Astrocyte (in vitro differentiated cells and primary cell): Measurements from ENCODE around the gene SEMA3F. TPM values are rescaled to one million over a fixed set of nuclear protein-coding genes. Genes with fewer than 3 reads are reported as not detected.
"Not testable (repeated sequence)": the region's sequence is repeated elsewhere in the genome, so short reads cannot be mapped to it uniquely, and the experiment has no call there.

Experiments
- DNase-seq: peaks from one replicate; pipeline ENCODE4 v3.0.0-alpha.2; 2010; ENCODE audit warnings: low read depth
- FAIRE-seq: peaks from 2 replicates; lab custom pipeline; 2011; peaks lifted over from hg19 to GRCh38; lab: Jason Lieb, UNC
- H2AFZ ChIP-seq: 2 replicates; pipeline ENCODE4 v1.6.0; 2012; ENCODE audit warnings: low read depth, low read length, inconsistent platforms
- H3K27ac ChIP-seq: 2 replicates; pipeline ENCODE4 v1.5.1; 2011; ENCODE audit warnings: low read depth, low read length, inconsistent platforms
- H3K27me3 ChIP-seq: 2 replicates; pipeline ENCODE4 v1.6.0; 2011; ENCODE audit warnings: low read length, inconsistent platforms; ENCODE audit not compliant: insufficient read depth
- H3K36me3 ChIP-seq: 2 replicates; pipeline ENCODE4 v1.5.1; 2011; ENCODE audit warnings: low read length, inconsistent platforms; ENCODE audit not compliant: insufficient read depth
- H3K4me1 ChIP-seq: 2 replicates; pipeline ENCODE4 v1.5.1; 2011; ENCODE audit warnings: low read length, inconsistent platforms; ENCODE audit not compliant: insufficient read depth
- H3K4me2 ChIP-seq: 2 replicates; pipeline ENCODE4 v1.6.0; 2012; ENCODE audit warnings: low read length, inconsistent platforms
- H3K4me3 ChIP-seq: 2 replicates; pipeline ENCODE4 v1.5.1; 2011; ENCODE audit warnings: low read depth, mild to moderate bottlenecking, low read length, inconsistent platforms; ENCODE audit not compliant: insufficient read depth
- H3K79me2 ChIP-seq: 2 replicates; pipeline ENCODE4 v1.6.0; 2012; ENCODE audit warnings: mild to moderate bottlenecking, low read length, inconsistent platforms; ENCODE audit not compliant: insufficient read depth
- H3K9ac ChIP-seq: 2 replicates; pipeline ENCODE4 v1.6.0; 2012; ENCODE audit warnings: mild to moderate bottlenecking, low read length, inconsistent platforms
- H3K9me3 ChIP-seq: 2 replicates; pipeline ENCODE4 v1.5.1; 2012; ENCODE audit warnings: low read depth, mild to moderate bottlenecking, low read length, inconsistent platforms; ENCODE audit not compliant: insufficient read depth
- H4K20me1 ChIP-seq: 2 replicates; pipeline ENCODE4 v1.6.0; 2012; ENCODE audit warnings: low read length, inconsistent platforms; ENCODE audit not compliant: insufficient read depth
- H3K27ac Mint-ChIP-seq: one replicate; pipeline ENCODE4 v1.8.0; 2021; ENCODE audit warnings: mild to moderate bottlenecking, mixed read lengths; ENCODE audit not compliant: unreplicated experiment
- H3K27me3 Mint-ChIP-seq: one replicate; pipeline ENCODE4 v1.8.0; 2021; ENCODE audit warnings: low read depth, mixed read lengths; ENCODE audit not compliant: unreplicated experiment
- H3K36me3 Mint-ChIP-seq: one replicate; pipeline ENCODE4 v1.8.0; 2021; ENCODE audit warnings: low read depth, mixed read lengths; ENCODE audit not compliant: unreplicated experiment
- H3K4me1 Mint-ChIP-seq: one replicate; pipeline ENCODE4 v1.8.0; 2021; ENCODE audit warnings: low read depth, mixed read lengths; ENCODE audit not compliant: unreplicated experiment
- H3K4me3 Mint-ChIP-seq: one replicate; pipeline ENCODE4 v1.8.0; 2021; ENCODE audit warnings: mild to moderate bottlenecking, moderate library complexity, mixed read lengths; ENCODE audit not compliant: unreplicated experiment
- H3K9me3 Mint-ChIP-seq: one replicate; pipeline ENCODE4 v1.8.0; 2021; ENCODE audit warnings: mild to moderate bottlenecking, mixed read lengths; ENCODE audit not compliant: unreplicated experiment
- EZH2 ChIP-seq: IDR thresholded peaks from 2 replicates; pipeline ENCODE4 v1.6.1; 2012; ENCODE audit warnings: mild to moderate bottlenecking, low read length, inconsistent platforms; ENCODE audit not compliant: insufficient read depth
- total RNA-seq: library from RNA; stranded (reverse); gene quantifications from 2 replicates; pipeline ENCODE4 v1.2.1, GENCODE V29; 2021
- TF ChIP-seq, protein P1 (sequence below): IDR thresholded peaks from 2 replicates; pipeline ENCODE4 v1.5.1; 2011; ENCODE audit warnings: low read depth, mild to moderate bottlenecking, inconsistent platforms, low read length, moderate library complexity; ENCODE audit not compliant: insufficient read depth

Gene SEMA3F
- total RNA-seq, 1 donor from 2014 or later: 6.6 TPM

DNA sequence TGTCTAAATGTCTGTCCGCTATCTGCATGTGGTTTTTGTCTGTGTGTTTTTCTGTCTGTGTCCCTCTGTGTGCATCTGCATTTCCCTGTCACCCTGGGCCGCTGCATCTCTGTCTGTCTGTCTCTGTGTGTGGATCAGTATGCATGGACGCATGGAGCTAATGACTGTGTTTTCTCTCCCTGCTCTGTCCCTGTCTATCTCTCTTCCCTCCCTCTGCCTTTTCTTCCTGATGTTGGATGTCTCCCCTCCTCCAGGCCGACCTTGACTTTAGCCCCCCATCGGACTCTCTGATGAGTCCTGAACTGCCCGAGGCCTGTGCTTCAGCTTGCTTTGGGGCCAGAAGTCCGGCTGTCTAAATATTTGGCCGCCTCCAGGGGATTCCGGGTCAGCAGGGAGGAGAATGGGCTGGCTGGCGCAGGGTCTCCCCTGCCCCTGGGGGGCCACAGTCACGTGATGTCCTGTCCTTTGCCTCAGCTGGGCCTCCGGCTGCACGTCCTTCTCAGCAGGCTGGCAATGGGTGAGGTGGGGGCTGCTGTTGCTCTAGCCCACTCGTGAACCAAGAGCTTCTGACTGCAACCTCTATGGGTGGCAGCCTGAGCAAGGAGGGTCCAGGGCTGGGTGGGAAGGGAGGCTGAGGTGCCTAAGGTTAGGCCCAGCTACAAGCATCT lies 53.7 kb downstream of the SEMA3F start:
- peaks cover 21% of the 10 kb centered on the region for H3K27me3 Mint-ChIP-seq
- H3K36me3 Mint-ChIP-seq: no peaks in the 10 kb centered on the region
- H3K4me1 Mint-ChIP-seq: peaks cover 7% of the 10 kb centered on the region
- Histone ChIP-seq H3K9me3 (no peaks in the 10 kb centered on the region), H3K27me3 (peaks cover 21% of the 10 kb centered on the region), H4K20me1 (no peaks in the 10 kb centered on the region), H3K4me3 (no peak overlapping the region), H3K27ac (no peak overlapping the region), H3K4me1 (no peaks in the 10 kb centered on the region), H3K36me3 (no peaks in the 10 kb centered on the region), H3K79me2 (no peaks in the 10 kb centered on the region), H2AFZ (no peak overlapping the region), H3K9ac (no peak overlapping the region), H3K4me2 (no peak overlapping the region)
- H3K4me3 Mint-ChIP-seq: no peak overlapping the region
- no peak for TF ChIP-seq EZH2
- H3K27ac Mint-ChIP-seq: no peak overlapping the region
- FAIRE-seq: no peak
- DNase-seq: no peak
- no peaks in the 10 kb centered on the region for H3K9me3 Mint-ChIP-seq

GRCh38 chr3:50210176-50210509 lies 55.0 kb downstream of the SEMA3F start:
- Histone ChIP-seq H3K36me3 (no peaks in the 10 kb centered on the region), H3K27me3 (peaks cover 16% of the 10 kb centered on the region), H3K9me3 (no peaks in the 10 kb centered on the region), H3K4me1 (no peaks in the 10 kb centered on the region), H2AFZ (no peak overlapping the region), H3K4me3 (no peak overlapping the region), H3K79me2 (no peaks in the 10 kb centered on the region), H4K20me1 (no peaks in the 10 kb centered on the region), H3K9ac (no peak overlapping the region), H3K27ac (no peak overlapping the region), H3K4me2 (no peak overlapping the region)
- Mint-ChIP-seq H3K4me1 (peaks cover 4% of the 10 kb centered on the region), H3K27ac (no peak overlapping the region), H3K36me3 (no peaks in the 10 kb centered on the region), H3K4me3 (no peak overlapping the region), H3K9me3 (no peaks in the 10 kb centered on the region), H3K27me3 (peaks cover 29% of the 10 kb centered on the region)
- TF ChIP-seq EZH2: no peak
- TF ChIP-seq, protein P1, sequence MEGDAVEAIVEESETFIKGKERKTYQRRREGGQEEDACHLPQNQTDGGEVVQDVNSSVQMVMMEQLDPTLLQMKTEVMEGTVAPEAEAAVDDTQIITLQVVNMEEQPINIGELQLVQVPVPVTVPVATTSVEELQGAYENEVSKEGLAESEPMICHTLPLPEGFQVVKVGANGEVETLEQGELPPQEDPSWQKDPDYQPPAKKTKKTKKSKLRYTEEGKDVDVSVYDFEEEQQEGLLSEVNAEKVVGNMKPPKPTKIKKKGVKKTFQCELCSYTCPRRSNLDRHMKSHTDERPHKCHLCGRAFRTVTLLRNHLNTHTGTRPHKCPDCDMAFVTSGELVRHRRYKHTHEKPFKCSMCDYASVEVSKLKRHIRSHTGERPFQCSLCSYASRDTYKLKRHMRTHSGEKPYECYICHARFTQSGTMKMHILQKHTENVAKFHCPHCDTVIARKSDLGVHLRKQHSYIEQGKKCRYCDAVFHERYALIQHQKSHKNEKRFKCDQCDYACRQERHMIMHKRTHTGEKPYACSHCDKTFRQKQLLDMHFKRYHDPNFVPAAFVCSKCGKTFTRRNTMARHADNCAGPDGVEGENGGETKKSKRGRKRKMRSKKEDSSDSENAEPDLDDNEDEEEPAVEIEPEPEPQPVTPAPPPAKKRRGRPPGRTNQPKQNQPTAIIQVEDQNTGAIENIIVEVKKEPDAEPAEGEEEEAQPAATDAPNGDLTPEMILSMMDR: no peak
- FAIRE-seq: no peak
- DNase-seq: no peak

DNA sequence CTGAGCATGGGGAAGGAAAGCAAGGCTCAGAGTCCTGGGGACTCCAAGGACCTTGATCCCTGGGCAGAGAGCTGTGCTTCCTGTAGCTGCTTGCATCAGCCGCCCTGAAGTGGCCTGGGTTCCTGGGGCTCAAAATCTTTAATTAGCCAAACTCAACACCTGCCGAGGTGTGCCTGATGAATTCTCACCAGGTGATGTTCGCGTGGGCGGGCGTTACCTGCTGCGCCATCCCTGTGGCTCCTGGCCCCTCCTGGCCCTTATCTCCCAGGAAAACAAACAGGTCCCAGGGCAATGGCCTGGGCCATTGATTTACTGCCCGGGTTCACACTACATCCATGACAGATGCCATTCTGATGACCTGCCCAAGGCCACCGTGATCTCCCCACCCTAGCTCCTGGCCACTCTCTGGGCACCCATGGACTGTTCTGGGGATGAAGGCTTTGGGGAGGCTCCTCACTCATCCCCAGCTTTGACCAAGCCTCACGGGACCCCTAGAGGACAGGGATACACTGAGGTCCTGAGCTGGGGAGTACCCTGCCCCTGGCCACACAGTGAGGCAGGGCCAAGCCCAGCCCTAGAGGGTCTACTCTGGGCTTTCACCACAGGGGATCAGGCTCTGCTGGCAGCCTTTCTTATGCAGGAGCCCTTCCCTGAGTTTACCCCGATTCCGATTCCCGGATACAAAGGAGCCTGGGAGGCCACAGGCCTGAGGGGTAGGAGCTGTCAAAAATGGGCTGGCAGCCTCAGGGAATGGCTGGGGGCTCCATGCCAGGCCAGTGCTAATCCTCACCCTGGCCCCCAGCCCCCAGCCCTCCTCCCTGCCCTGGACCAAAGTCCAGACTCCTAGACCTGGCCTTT lies 55.6 kb downstream of the SEMA3F start:
- Histone ChIP-seq H3K27me3 (peaks cover 10% of the 10 kb centered on the region), H3K9me3 (no peaks in the 10 kb centered on the region), H4K20me1 (no peaks in the 10 kb centered on the region), H3K4me2 (no peak overlapping the region), H3K27ac (no peak overlapping the region), H3K4me3 (no peak overlapping the region), H3K36me3 (no peaks in the 10 kb centered on the region), H3K79me2 (no peaks in the 10 kb centered on the region), H3K4me1 (no peaks in the 10 kb centered on the region), H2AFZ (no peak overlapping the region), H3K9ac (no peak overlapping the region)
- no peak for FAIRE-seq
- Mint-ChIP-seq H3K4me3 (no peak overlapping the region), H3K9me3 (no peaks in the 10 kb centered on the region), H3K27ac (no peak overlapping the region), H3K36me3 (no peaks in the 10 kb centered on the region), H3K27me3 (peaks cover 33% of the 10 kb centered on the region), H3K4me1 (peaks cover 4% of the 10 kb centered on the region)
- DNase-seq: no peak
- TF ChIP-seq, protein P1: no peak
- TF ChIP-seq EZH2: no peak

DNA sequence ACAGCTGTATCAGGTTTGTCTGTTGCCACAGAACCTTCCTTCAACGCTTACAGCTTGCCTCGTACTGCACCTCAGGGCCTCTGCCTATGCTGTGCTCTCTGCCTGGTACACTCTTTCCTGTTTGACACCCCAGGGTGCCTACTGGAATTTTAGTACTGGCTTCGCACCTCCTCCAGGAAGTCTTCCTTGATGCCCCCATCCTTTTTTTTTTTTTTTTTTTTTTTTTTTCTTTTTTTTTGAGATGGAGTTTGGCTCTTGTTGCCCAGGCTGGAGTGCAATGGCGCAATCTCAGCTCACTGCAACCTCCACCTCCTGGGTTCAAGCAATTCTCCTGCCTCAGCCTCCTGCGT lies 56.2 kb downstream of the SEMA3F start:
- not testable (repeated sequence) for H4K20me1 ChIP-seq, H3K79me2 ChIP-seq, H3K36me3 Mint-ChIP-seq, DNase-seq, H3K4me1 ChIP-seq, FAIRE-seq, H3K9me3 Mint-ChIP-seq, H3K4me3 ChIP-seq, H3K27ac Mint-ChIP-seq, H3K4me1 Mint-ChIP-seq, H2AFZ ChIP-seq, H3K9me3 ChIP-seq, H3K27me3 ChIP-seq, H3K9ac ChIP-seq, H3K27ac ChIP-seq, H3K36me3 ChIP-seq, H3K4me2 ChIP-seq, H3K4me3 Mint-ChIP-seq
- peaks cover 29% of the 10 kb centered on the region for H3K27me3 Mint-ChIP-seq
